Measurements from ENCODE around the gene PACSIN2. TPM values are rescaled to one million over a fixed set of nuclear protein-coding genes. Genes with fewer than 3 reads are reported as not detected.
A peak's percentile ranks its signal among the peaks of the same experiment; 100 is the strongest.
"Not testable (repeated sequence)": the region's sequence is repeated elsewhere in the genome, so short reads cannot be mapped to it uniquely, and the experiment has no call there.

The PACSIN2 gene
- total RNA-seq, 3 donors from 2014 or later = 24.5 to 30.2 (median 28.1) TPM

DNA sequence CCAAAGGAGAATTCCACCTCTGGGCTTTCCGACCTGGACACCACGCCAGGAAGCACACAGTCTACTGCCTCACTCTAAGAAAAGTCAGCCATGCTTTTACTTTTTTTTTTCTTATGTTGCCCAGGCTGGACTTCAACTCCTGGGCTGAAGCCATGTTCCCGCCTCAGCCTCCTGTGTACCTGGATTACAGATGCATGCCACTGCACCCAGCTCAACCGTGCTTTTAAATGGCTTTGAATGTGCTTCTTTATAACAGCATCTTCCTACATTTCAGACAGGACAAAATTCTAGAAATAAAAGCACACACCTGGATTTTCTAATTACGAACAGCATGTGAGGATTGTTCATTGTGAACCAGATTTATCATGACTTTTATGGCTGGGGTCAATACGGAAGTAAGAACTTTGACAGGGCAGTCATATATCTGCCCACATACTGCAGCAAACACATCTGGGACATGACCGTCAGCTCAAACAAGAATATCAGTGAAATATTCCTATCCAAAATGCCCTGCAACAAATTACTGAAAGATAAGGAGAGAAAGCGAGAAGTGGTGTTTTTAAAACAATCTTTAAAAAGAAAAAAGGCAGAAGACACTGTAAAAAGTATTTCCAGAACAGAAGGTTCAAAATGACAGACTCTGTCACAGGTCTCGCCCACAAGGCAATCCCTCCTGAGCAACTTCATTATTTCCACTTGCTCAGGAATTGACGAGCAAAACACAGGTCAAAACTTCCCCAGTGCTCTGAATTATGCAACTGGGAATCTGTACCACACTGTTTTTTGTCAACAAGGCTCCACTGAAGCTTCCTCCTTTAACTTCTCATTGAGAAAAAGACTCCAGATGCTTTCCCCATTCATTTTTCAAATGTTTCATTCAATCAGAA lies 42.1 kb downstream of the PACSIN2 start:
- peaks cover 28% of the 10 kb centered on the region for H3K4me1 Mint-ChIP-seq (ENCODE audit: low read depth)
- no peak for ATAC-seq

GRCh38 chr22:42971473-42971860 lies 43.5 kb downstream of the PACSIN2 start:
- H3K36me3 Mint-ChIP-seq (ENCODE audit: insufficient read depth) = peaks cover 16% of the 10 kb centered on the region
- not testable (repeated sequence) for ATAC-seq; DNase-seq; H3K4me3 Mint-ChIP-seq; H3K9me3 Mint-ChIP-seq; H3K27me3 Mint-ChIP-seq (ENCODE audit: low read depth)
- peaks cover 24% of the 10 kb centered on the region for H3K4me1 Mint-ChIP-seq (ENCODE audit: low read depth)

More for the DNA sequence above, 42.1 kb downstream of the PACSIN2 start:
- no peak for DNase-seq
- H3K9me3 Mint-ChIP-seq = peaks cover 3% of the 10 kb centered on the region
- H3K4me3 Mint-ChIP-seq = no peak overlapping the region
- H3K27me3 Mint-ChIP-seq (ENCODE audit: low read depth) = no peaks in the 10 kb centered on the region
- peaks cover 12% of the 10 kb centered on the region for H3K36me3 Mint-ChIP-seq (ENCODE audit: insufficient read depth)

DNA sequence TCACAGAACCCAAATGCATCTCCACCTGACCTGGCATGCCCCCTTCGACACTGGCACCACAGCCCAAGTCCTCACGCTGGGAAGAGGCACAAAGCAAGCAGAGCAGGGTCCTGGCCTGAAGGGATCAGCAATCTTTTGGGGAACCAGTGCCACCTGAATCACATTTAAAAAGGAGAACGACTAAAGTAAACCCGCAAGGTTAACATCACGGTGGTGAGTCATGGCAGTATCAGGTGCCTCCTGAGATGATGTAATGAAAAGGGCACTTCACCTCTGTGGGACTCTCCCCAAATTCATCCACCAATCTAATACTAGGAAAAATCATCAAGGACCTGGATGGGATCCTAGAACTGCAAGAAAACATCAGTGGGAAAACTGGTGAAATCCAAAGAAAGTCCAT lies 44.9 kb downstream of the PACSIN2 start:
- no peak for ATAC-seq
- no peak overlapping the region for H3K4me3 Mint-ChIP-seq
- H3K4me1 Mint-ChIP-seq (ENCODE audit: low read depth) = peaks cover 29% of the 10 kb centered on the region
- no peak for DNase-seq
- peaks cover 3% of the 10 kb centered on the region for H3K9me3 Mint-ChIP-seq
- peaks cover 16% of the 10 kb centered on the region for H3K36me3 Mint-ChIP-seq (ENCODE audit: insufficient read depth)
- H3K27me3 Mint-ChIP-seq (ENCODE audit: low read depth) = no peaks in the 10 kb centered on the region

DNA sequence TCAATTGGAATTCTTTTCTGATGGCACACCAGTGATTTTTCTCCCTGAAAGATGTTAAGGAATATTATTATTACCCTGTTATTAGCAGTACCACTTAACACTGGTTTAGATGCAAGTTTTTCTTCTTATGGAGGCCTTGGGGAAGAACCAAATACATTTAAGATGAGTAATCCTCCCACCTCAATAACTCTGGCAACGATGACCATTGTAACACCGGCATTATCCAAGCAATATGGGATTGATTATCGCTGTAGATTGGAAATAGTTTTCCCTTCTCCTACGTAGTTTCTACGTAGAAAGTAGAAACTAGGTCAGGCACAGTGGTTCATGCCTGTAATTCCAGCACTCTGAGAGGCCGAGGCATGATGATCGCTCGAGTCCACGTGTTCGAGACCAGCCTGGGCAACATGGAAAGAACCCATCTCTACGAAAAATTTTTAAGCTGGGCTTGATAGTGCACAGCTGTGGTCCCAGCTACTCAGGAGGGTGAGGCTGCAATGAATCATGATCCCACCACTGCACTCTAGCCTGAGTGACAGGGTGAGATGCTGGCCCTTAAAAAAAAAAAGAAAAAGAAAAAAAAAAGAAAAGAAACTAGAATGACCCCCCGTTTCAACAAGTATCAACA lies 45.5 kb downstream of the PACSIN2 start:
- peaks cover 18% of the 10 kb centered on the region for H3K36me3 Mint-ChIP-seq (ENCODE audit: insufficient read depth)
- H3K27me3 Mint-ChIP-seq (ENCODE audit: low read depth) = no peaks in the 10 kb centered on the region
- no peak for DNase-seq
- ATAC-seq = no peak
- peaks cover 3% of the 10 kb centered on the region for H3K9me3 Mint-ChIP-seq
- H3K4me3 Mint-ChIP-seq = no peak overlapping the region
- H3K4me1 Mint-ChIP-seq (ENCODE audit: low read depth) = peaks cover 35% of the 10 kb centered on the region

GRCh38 chr22:42967933-42968332 lies 47.0 kb downstream of the PACSIN2 start:
- ATAC-seq (no peak), DNase-seq (no peak)
- H3K4me1 Mint-ChIP-seq (ENCODE audit: low read depth) = peaks cover 45% of the 10 kb centered on the region
- H3K36me3 Mint-ChIP-seq (ENCODE audit: insufficient read depth) = peaks cover 22% of the 10 kb centered on the region
- no peak overlapping the region for H3K4me3 Mint-ChIP-seq
- no peaks in the 10 kb centered on the region for H3K27me3 Mint-ChIP-seq (ENCODE audit: low read depth)
- H3K9me3 Mint-ChIP-seq = peaks cover 3% of the 10 kb centered on the region

GRCh38 chr22:42967005-42967404 lies 47.9 kb downstream of the PACSIN2 start:
- Mint-ChIP-seq H3K4me3 (no peak overlapping the region), H3K4me1 (ENCODE audit: low read depth) (peaks cover 51% of the 10 kb centered on the region), H3K9me3 (peaks cover under 1% of the 10 kb centered on the region), H3K36me3 (ENCODE audit: insufficient read depth) (peaks cover 20% of the 10 kb centered on the region), H3K27me3 (ENCODE audit: low read depth) (no peaks in the 10 kb centered on the region)
- DNase-seq = no peak
- ATAC-seq = no peak

- H3K4me3 Mint-ChIP-seq = no peak overlapping the region
- H3K27me3 Mint-ChIP-seq (ENCODE audit: low read depth) = no peaks in the 10 kb centered on the region
- ATAC-seq = no peak
- peaks cover 56% of the 10 kb centered on the region for H3K4me1 Mint-ChIP-seq (ENCODE audit: low read depth)
- H3K9me3 Mint-ChIP-seq = no peaks in the 10 kb centered on the region
- DNase-seq = no peak
- H3K36me3 Mint-ChIP-seq (ENCODE audit: insufficient read depth) = peaks cover 19% of the 10 kb centered on the region
Observed at GRCh38 chr22:42966497-42966896, 48.5 kb downstream of the PACSIN2 start.

GRCh38 chr22:42964994-42965699 lies 49.8 kb downstream of the PACSIN2 start:
- peaks cover 66% of the 10 kb centered on the region for H3K4me1 Mint-ChIP-seq (ENCODE audit: low read depth)
- peak; percentile 74 to 91 for ATAC-seq

GRCh38 chr22:42963231-42963595 lies 51.7 kb downstream of the PACSIN2 start:
- DNase-seq = no peak
- Mint-ChIP-seq H3K4me3 (no peak overlapping the region), H3K36me3 (ENCODE audit: insufficient read depth) (peaks cover 16% of the 10 kb centered on the region), H3K27me3 (ENCODE audit: low read depth) (no peaks in the 10 kb centered on the region), H3K4me1 (ENCODE audit: low read depth) (peaks cover 73% of the 10 kb centered on the region), H3K9me3 (no peaks in the 10 kb centered on the region)
- no peak for ATAC-seq

More at GRCh38 chr22:42964994-42965699, 49.8 kb downstream of the PACSIN2 start:
- Mint-ChIP-seq H3K36me3 (ENCODE audit: insufficient read depth) (peaks cover 17% of the 10 kb centered on the region), H3K27me3 (ENCODE audit: low read depth) (no peaks in the 10 kb centered on the region), H3K4me3 (peak overlapping the region; percentile 51), H3K9me3 (no peaks in the 10 kb centered on the region)
- no peak for DNase-seq

GRCh38 chr22:42962295-42963230 lies 52.4 kb downstream of the PACSIN2 start:
- Mint-ChIP-seq H3K27me3 (ENCODE audit: low read depth) (no peaks in the 10 kb centered on the region), H3K4me3 (no peak overlapping the region)

DNA sequence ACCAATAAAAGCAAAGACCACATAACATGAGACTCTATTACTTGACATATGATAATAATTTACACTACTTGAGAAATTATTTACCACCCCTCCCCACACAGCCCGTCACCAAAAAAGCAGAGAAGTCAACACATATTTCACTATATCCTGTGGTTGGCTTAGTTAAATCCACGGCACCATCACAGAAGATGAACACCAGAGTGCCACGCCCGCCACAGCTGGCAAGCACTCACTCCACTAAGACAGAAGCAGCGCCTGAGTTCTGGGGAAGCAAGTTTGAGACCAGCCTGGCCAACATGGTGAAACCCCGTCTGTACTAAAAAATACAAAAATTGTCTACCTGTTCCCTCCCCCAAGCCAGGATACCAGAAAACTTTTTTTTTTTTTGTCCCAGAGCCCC lies 53.1 kb downstream of the PACSIN2 start:
- no peaks in the 10 kb centered on the region for H3K9me3 Mint-ChIP-seq
- ATAC-seq = no peak
- peaks cover 14% of the 10 kb centered on the region for H3K36me3 Mint-ChIP-seq (ENCODE audit: insufficient read depth)
- no peaks in the 10 kb centered on the region for H3K27me3 Mint-ChIP-seq (ENCODE audit: low read depth)
- no peak for DNase-seq
- H3K4me1 Mint-ChIP-seq (ENCODE audit: low read depth) = peaks cover 76% of the 10 kb centered on the region
- no peak overlapping the region for H3K4me3 Mint-ChIP-seq

More at GRCh38 chr22:42962295-42963230, 52.4 kb downstream of the PACSIN2 start:
- Mint-ChIP-seq H3K9me3 (no peaks in the 10 kb centered on the region), H3K4me1 (ENCODE audit: low read depth) (peaks cover 75% of the 10 kb centered on the region), H3K36me3 (ENCODE audit: insufficient read depth) (peaks cover 18% of the 10 kb centered on the region)
- no peak for ATAC-seq
- no peak for DNase-seq

DNA sequence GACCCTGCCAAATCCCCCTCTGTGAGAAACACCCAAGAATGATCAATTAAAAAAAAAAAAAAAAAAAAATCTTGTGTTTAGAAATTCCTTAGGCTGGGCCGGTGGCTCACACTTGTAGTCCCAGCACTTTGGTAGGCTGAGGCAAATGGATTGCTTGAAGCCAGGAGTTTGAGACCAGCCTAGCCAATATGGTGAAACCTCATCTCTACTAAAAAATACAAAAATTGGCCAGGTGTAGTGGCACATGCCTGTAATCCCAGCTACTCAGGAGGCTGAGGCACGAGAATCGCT lies 53.6 kb downstream of the PACSIN2 start:
- H3K9me3 Mint-ChIP-seq; H3K27me3 Mint-ChIP-seq (ENCODE audit: low read depth); DNase-seq; ATAC-seq; H3K4me3 Mint-ChIP-seq: not testable (repeated sequence)
- Mint-ChIP-seq H3K36me3 (ENCODE audit: insufficient read depth) (peaks cover 14% of the 10 kb centered on the region), H3K4me1 (ENCODE audit: low read depth) (peaks cover 76% of the 10 kb centered on the region)

- DNase-seq = no peak
- H3K4me3 Mint-ChIP-seq = no peak overlapping the region
- no peaks in the 10 kb centered on the region for H3K9me3 Mint-ChIP-seq
- peaks cover 74% of the 10 kb centered on the region for H3K4me1 Mint-ChIP-seq (ENCODE audit: low read depth)
- ATAC-seq = no peak
- peaks cover 14% of the 10 kb centered on the region for H3K36me3 Mint-ChIP-seq (ENCODE audit: insufficient read depth)
- no peaks in the 10 kb centered on the region for H3K27me3 Mint-ChIP-seq (ENCODE audit: low read depth)
Observed at GRCh38 chr22:42960531-42961399, 54.2 kb downstream of the PACSIN2 start.

All from activated T-cell treated with anti-CD3 and anti-CD28 coated beads, Interleukin-2, amount 50 U/mL, for 4 hours (primary cell).